OCI-LY7 (cell line): ENCODE measurements around the gene CASZ1. TPM values are rescaled to one million over a fixed set of nuclear protein-coding genes. Genes with fewer than 3 reads are reported as not detected.

Experiments used
- BruUV-seq: library from RNA; stranded (reverse); fragments of 400-500 nt; replicated peaks from 2 replicates; lab custom pipeline; 2021; lab: Mats Ljungman, UMichigan
- CTCF ChIA-PET: fragments of 300-600 bp; sonication (Branson Sonifier 250); formaldehyde crosslinking; loops from one replicate; lab custom pipeline; 2022; ENCODE audit warnings: antibody characterized with exemption; ENCODE audit not compliant: unreplicated experiment; lab: Charles Lee
- POLR2A ChIA-PET: fragments of 300-600 bp; sonication (Branson Sonifier 250); formaldehyde crosslinking; loops from one replicate; lab custom pipeline; 2022; ENCODE audit warnings: antibody characterized with exemption; lab: Charles Lee
- DNase-seq: peaks from one replicate; pipeline ENCODE4 v3.0.0-alpha.2; 2015; ENCODE audit warnings: low spot score
- H2AFZ ChIP-seq: fragments of 200-600 bp; sonication (generic), shearing (Covaris generic); 2 replicates; pipeline ENCODE4 v1.6.1; 2014; ENCODE audit warnings: mild to moderate bottlenecking, antibody characterized with exemption, low read length, moderate library complexity
- H3K27ac ChIP-seq: fragments of 200-600 bp; sonication (generic); 2 replicates; pipeline ENCODE4 v1.5.1; 2014; ENCODE audit warnings: mixed run types, low read depth, mild to moderate bottlenecking, moderate library complexity, low read length, inconsistent platforms; ENCODE audit not compliant: poor library complexity, severe bottlenecking
- H3K36me3 ChIP-seq: fragments of 200-600 bp; sonication (generic); 2 replicates; pipeline ENCODE4 v1.6.1; 2014; ENCODE audit warnings: mild to moderate bottlenecking, antibody characterized with exemption, low read length, moderate library complexity, mixed read lengths; ENCODE audit not compliant: insufficient read depth
- H3K4me1 ChIP-seq: fragments of 200-600 bp; sonication (generic); 2 replicates; pipeline ENCODE4 v1.5.1; 2014; ENCODE audit warnings: mild to moderate bottlenecking, low read length; ENCODE audit not compliant: insufficient read depth, poor library complexity, severe bottlenecking
- H3K4me2 ChIP-seq: fragments of 200-600 bp; sonication (generic); 2 replicates; pipeline ENCODE4 v1.6.1; 2014; ENCODE audit warnings: mild to moderate bottlenecking, low read length
- H3K4me3 ChIP-seq: fragments of 200-600 bp; sonication (generic); 2 replicates; pipeline ENCODE4 v1.5.1; 2014; ENCODE audit warnings: mild to moderate bottlenecking, low read depth, low read length; ENCODE audit not compliant: poor library complexity, severe bottlenecking
- H3K79me2 ChIP-seq: fragments of 200-600 bp; sonication (generic); 2 replicates; pipeline ENCODE4 v1.6.1; 2016; ENCODE audit warnings: low read depth, mild to moderate bottlenecking, low read length, moderate library complexity, mixed read lengths; ENCODE audit not compliant: insufficient read depth
- H3K9me2 ChIP-seq: fragments of 200-600 bp; sonication (generic); 2 replicates; pipeline ENCODE4 v1.6.1; 2016; ENCODE audit warnings: mild to moderate bottlenecking, low read length, mixed read lengths; ENCODE audit not compliant: insufficient read depth
- H3K9me3 ChIP-seq: fragments of 200-600 bp; sonication (generic); 2 replicates; pipeline ENCODE4 v1.6.1; 2014; ENCODE audit warnings: mild to moderate bottlenecking, mixed run types, low read length, mixed read lengths
- H4K20me1 ChIP-seq: fragments of 200-600 bp; sonication (generic); 2 replicates; pipeline ENCODE4 v1.6.1; 2014; ENCODE audit warnings: mild to moderate bottlenecking, antibody characterized with exemption, low read length, moderate library complexity, mixed read lengths; ENCODE audit not compliant: insufficient read depth
- EZH2phosphoT487 ChIP-seq: fragments of 200-600 bp; sonication (generic); IDR thresholded peaks from 2 replicates; pipeline ENCODE4 v1.6.1; 2018; ENCODE audit warnings: low read depth, borderline replicate concordance, mild to moderate bottlenecking, mixed run types, antibody characterized with exemption, low read length, moderate library complexity, mixed read lengths
- intact Hi-C: fragments of 100-400 bp; cut with micrococcal nuclease; formaldehyde crosslinking; loops from one replicate; pipeline ENCODE4 v1.10.0; 2022; ENCODE audit not compliant: unreplicated experiment
- total RNA-seq, 2 experiments: library from RNA; depleted of rRNA in 1 of 2; stranded (reverse); fragments of >200 nt in 1 of 2; shearing (Covaris generic) in 1 of 2; gene quantifications; 2 replicates each; pipeline ENCODE4 v1.2.3, GENCODE V29; 2014 to 2022
- TF ChIP-seq, protein P1 (sequence below): fragments of 200-600 bp; sonication (generic); conservative IDR thresholded peaks from 2 replicates; pipeline ENCODE4 v1.5.1; 2014; ENCODE audit warnings: mild to moderate bottlenecking, antibody characterized with exemption, low read length, moderate library complexity, mixed read lengths

Gene CASZ1
- total RNA-seq, 2 experiments from 2014 or later: 3.3 to 3.9 TPM

DNA sequence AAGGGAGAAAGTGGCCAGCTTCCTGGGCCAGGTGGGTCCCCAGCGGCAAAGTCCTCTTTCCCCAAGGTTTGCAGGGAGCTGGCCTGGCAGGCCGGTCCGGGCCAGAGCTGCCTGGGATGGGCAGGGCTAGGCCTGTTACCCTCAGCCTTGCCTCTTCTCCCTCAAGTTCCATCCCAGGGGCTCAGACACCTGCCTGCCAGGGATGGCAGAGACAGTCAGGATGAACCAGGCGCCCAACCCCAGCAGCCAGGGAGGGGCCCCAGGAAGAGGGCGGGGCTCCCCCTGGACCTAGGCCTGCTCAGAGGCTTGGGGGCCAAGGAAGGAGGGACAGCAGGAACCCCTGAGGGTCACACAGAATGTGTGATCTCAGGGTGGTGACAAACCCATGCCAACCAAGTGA is 120.6 kb downstream of the CASZ1 start:
- H3K4me3 ChIP-seq: no peak overlapping the region
- intact Hi-C loops: no loop called here
- no peaks in the 10 kb centered on the region for H3K36me3 ChIP-seq
- no peak overlapping the region for H3K27ac ChIP-seq
- no peak overlapping the region for H3K4me2 ChIP-seq
- H3K9me2 ChIP-seq: no peaks in the 10 kb centered on the region
- ChIA-PET CTCF (no interaction called here), POLR2A (no interaction called here)
- no peak for DNase-seq
- no peaks in the 10 kb centered on the region; the same call in 1 of the 2 replicates for H4K20me1 ChIP-seq
- TF ChIP-seq, protein P1, sequence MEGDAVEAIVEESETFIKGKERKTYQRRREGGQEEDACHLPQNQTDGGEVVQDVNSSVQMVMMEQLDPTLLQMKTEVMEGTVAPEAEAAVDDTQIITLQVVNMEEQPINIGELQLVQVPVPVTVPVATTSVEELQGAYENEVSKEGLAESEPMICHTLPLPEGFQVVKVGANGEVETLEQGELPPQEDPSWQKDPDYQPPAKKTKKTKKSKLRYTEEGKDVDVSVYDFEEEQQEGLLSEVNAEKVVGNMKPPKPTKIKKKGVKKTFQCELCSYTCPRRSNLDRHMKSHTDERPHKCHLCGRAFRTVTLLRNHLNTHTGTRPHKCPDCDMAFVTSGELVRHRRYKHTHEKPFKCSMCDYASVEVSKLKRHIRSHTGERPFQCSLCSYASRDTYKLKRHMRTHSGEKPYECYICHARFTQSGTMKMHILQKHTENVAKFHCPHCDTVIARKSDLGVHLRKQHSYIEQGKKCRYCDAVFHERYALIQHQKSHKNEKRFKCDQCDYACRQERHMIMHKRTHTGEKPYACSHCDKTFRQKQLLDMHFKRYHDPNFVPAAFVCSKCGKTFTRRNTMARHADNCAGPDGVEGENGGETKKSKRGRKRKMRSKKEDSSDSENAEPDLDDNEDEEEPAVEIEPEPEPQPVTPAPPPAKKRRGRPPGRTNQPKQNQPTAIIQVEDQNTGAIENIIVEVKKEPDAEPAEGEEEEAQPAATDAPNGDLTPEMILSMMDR: no peak
- TF ChIP-seq EZH2phosphoT487: no peak
- no peak overlapping the region for H2AFZ ChIP-seq
- no peaks in the 10 kb centered on the region for H3K9me3 ChIP-seq
- no peaks in the 10 kb centered on the region for H3K79me2 ChIP-seq
- no TSS peak for BruUV-seq
- H3K4me1 ChIP-seq: no peaks in the 10 kb centered on the region

DNA sequence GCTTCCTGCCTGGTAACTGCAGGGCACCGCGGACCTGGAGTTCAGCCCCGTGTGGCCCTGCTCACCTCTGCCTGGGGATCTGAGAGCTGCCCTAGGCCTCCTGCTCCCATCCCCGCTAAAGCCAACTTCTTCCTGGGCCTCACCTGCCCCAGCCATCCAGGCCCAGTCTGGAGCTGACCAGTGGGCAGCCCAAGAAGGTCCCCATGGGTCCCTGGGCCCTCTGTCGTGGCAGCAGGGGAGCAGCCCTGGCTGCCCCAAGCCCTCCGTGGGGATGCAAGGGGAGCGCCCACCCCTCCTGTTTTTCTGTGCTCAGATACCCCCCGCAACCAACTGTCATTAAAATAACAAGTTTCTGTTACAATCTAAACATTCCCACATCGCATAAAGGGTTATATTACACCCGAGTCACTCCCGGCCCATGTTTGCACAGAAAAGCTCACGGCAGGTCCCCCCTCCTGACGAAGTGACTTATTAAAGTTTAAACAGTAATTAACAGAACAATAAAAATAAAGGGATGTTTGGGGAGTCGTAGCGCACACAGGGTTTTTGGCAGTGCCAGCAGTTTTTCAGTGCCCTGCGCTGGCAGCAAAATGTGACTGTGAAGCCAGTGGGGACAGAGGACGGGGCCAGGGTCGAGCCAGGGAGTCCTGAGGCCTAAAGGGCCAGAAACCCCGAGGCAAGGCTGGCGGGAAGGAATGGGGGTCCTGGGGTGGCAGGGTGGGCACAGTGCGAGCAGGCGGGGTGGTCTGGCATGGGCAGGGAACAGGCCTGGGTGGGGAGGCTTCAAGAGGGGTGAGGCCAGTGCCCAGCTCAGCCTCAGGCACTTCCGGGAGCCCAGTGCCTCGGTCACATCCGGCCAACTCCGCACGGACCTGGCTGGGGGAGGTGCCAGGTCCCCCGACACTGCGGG is 121.5 kb downstream of the CASZ1 start:
- H3K4me3 ChIP-seq: no peak overlapping the region
- H3K36me3 ChIP-seq: no peaks in the 10 kb centered on the region
- H3K9me2 ChIP-seq: no peaks in the 10 kb centered on the region
- BruUV-seq: no TSS peak
- H3K4me1 ChIP-seq: no peaks in the 10 kb centered on the region
- DNase-seq: no peak
- H4K20me1 ChIP-seq: no peaks in the 10 kb centered on the region; the same call in 1 of the 2 replicates
- intact Hi-C loops: no loop called here
- no peak overlapping the region for H3K27ac ChIP-seq
- no peak overlapping the region for H2AFZ ChIP-seq
- TF ChIP-seq, protein P1: no peak
- no peak for TF ChIP-seq EZH2phosphoT487
- no peaks in the 10 kb centered on the region for H3K79me2 ChIP-seq
- no peak overlapping the region for H3K4me2 ChIP-seq
- ChIA-PET POLR2A (no interaction called here), CTCF (no interaction called here)
- no peaks in the 10 kb centered on the region for H3K9me3 ChIP-seq

DNA sequence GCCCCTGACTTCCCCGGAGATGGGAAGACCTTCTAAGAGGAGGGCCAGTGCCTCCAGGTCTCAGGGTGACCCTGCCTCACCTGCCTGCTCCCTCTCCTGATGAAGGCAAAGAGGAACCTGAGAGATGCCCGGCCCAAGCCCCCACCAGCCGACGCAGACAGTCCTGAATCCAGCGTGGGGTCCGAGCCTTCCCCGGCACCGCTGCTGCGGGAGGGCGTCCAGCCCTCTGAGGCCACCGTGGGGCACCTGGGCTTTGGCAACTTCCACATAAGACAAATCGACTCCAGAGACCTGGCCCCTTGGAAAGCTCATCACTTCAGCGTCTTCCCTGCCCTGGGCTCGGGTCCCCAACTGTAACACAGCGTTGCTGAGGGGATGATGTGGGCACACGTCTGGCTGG is 122.2 kb downstream of the CASZ1 start:
- H3K9me3 ChIP-seq: no peaks in the 10 kb centered on the region
- H3K4me1 ChIP-seq: no peaks in the 10 kb centered on the region
- no TSS peak for BruUV-seq
- no peaks in the 10 kb centered on the region; the same call in 1 of the 2 replicates for H4K20me1 ChIP-seq
- H3K79me2 ChIP-seq: no peaks in the 10 kb centered on the region
- no peak for TF ChIP-seq EZH2phosphoT487
- no peaks in the 10 kb centered on the region for H3K9me2 ChIP-seq
- no peak overlapping the region for H3K4me3 ChIP-seq
- no peak overlapping the region for H3K27ac ChIP-seq
- no peak for DNase-seq
- no peak overlapping the region for H2AFZ ChIP-seq
- no peaks in the 10 kb centered on the region for H3K36me3 ChIP-seq
- POLR2A ChIA-PET: no interaction called here
- CTCF ChIA-PET: no interaction called here
- intact Hi-C loops: no loop called here
- H3K4me2 ChIP-seq: no peak overlapping the region
